ENCODE measurements around the gene JPH3.

DNA sequence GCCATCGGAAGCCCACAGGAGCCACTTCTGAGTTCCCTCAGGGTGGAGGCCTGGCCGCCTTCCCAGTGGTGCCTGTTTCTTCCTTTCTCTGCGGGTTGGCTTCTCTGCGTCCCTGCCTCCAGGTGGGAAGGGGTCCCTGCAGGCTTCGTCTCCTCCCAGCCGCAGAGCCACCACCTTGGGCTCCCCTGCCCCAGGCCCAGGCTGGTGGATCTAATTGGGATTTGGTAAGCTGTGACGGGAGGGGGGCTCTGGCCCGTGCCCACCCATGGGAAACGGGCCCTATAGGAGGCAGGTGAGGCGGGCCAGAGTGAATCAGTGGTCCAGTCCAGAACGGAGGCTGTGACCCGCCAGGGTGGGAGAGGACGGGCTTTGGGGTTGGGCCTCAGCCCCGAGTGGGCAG is 32.1 kb downstream of the JPH3 start:
- TF ChIP-seq POLR2A (IDR thresholded peaks at IDR 0.05), result no peak
- TF ChIP-seq POLR2AphosphoS5 (IDR thresholded peaks at IDR 0.05), result no peak

Measured in gastroesophageal sphincter (tissue), 2 donors.